Omental fat pad (tissue), 4 donors: ENCODE measurements around the gene TFPI. TPM values are rescaled to one million over a fixed set of nuclear protein-coding genes. Genes with fewer than 3 reads are reported as not detected.

Experiments used
- ATAC-seq: fragments of 150-250 bp; one replicate; pipeline ENCODE4 v1.9.1; 2016; ENCODE audit warnings: mild to moderate bottlenecking, moderate library complexity; ENCODE audit not compliant: low FRiP score
- DNase-seq: peaks from one replicate; pipeline ENCODE4 v3.0.0-alpha.2; 2019; ENCODE audit warnings: low spot score
- total RNA-seq, 4 donors: library from RNA; depleted of rRNA; stranded (reverse); fragments of >200 nt; gene quantifications; one replicate each; pipeline ENCODE4 v1.1.0, GENCODE V29; 2016
- TF ChIP-seq, protein P1 (sequence below), 3 donors: fragments of 450-650 bp; IDR thresholded peaks; one replicate each; pipeline ENCODE4 v1.5.1; 2016 to 2017; ENCODE audit warnings: antibody characterized with exemption in 3 of 3, mild to moderate bottlenecking in 3 of 3, moderate library complexity in 2 of 3

TFPI gene
- total RNA-seq, 4 donors from 2014 or later: 73.6 to 223 (median 83.3) TPM

DNA sequence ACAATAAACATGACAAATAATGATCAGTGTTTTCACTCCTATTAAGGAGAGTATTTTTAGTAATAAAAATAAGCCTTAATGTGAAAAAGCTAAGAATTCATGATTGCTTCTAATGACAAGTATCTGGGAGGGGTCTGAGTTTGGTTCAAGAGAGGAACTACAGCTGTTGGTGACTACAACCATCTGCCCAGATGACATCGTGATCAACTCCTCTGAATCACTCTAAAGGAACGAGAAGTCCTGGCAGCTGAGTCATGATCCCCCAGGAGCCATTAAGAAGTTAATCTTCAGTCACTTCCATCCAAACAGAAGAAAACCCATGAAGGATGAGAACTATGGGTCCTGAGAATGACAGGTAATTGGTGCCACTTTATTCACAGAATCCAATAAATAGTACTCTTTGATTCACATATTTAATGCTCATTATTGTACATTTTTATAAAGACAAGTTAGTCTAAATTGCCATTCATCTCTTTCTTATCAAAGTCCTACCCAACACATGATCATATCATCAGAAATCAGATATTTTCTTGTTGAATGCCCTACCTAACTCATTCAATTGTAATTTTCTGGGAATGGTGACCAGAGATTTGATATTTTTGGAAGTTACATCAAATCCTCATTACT is 6.8 kb downstream of the TFPI start:
- TF ChIP-seq, protein P1, sequence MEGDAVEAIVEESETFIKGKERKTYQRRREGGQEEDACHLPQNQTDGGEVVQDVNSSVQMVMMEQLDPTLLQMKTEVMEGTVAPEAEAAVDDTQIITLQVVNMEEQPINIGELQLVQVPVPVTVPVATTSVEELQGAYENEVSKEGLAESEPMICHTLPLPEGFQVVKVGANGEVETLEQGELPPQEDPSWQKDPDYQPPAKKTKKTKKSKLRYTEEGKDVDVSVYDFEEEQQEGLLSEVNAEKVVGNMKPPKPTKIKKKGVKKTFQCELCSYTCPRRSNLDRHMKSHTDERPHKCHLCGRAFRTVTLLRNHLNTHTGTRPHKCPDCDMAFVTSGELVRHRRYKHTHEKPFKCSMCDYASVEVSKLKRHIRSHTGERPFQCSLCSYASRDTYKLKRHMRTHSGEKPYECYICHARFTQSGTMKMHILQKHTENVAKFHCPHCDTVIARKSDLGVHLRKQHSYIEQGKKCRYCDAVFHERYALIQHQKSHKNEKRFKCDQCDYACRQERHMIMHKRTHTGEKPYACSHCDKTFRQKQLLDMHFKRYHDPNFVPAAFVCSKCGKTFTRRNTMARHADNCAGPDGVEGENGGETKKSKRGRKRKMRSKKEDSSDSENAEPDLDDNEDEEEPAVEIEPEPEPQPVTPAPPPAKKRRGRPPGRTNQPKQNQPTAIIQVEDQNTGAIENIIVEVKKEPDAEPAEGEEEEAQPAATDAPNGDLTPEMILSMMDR (IDR thresholded peaks at IDR 0.05): no peak
- ATAC-seq (peak; percentile 70), DNase-seq (no peak)

DNA sequence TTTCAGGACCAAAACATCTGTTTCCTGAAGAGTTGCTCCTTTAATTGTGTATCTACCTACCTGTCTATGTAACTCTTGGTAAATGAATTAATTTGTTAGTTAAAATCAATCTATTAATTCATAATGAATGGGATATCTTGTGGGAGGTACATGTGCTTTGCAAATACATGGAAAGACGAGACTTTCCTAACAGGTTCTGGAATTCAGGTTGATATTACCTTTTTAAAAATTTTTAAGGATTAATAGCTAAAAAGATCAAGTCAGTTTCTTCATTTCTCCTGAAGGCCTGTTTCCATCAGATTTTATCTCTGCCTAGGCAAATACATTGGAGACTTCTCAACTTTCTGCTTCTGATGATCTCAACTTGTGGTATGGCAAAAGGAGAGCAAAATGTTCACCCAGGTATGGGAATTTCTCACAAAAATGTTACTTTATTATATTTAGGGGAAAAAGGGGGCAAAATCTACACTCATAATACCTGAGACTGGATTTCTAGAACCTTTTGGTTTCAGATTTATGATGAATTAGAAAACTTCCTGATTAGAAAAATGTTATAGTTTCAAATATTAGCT is 7.4 kb downstream of the TFPI start:
- DNase-seq (no peak), ATAC-seq (no peak)
- TF ChIP-seq, protein P1 (IDR thresholded peaks at IDR 0.05): no peak

DNA sequence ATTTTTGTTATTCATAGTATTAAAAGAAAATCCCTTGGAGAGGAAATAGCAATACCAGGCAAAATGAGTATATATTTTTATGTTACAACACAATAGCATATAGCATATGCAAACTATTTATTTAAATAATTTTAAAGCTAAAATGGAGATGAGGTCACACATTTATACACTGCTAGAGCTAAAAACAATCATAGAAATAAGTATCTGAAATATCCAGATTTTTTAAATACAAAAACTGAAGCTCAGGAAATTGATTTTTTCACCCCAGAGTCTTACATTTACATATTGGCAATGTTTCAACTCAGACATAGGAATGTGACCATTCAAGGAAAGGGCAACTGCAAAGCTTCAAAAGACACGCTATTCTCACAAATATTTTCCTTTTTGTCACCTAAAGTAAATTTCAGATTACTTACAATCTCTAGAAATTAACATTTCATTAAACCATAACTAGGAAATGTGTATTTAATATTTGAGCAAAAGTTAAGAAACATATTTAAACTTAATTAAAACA is 8.9 kb downstream of the TFPI start:
- no peak for ATAC-seq
- TF ChIP-seq, protein P1 (IDR thresholded peaks at IDR 0.05): no peak
- DNase-seq: no peak

DNA sequence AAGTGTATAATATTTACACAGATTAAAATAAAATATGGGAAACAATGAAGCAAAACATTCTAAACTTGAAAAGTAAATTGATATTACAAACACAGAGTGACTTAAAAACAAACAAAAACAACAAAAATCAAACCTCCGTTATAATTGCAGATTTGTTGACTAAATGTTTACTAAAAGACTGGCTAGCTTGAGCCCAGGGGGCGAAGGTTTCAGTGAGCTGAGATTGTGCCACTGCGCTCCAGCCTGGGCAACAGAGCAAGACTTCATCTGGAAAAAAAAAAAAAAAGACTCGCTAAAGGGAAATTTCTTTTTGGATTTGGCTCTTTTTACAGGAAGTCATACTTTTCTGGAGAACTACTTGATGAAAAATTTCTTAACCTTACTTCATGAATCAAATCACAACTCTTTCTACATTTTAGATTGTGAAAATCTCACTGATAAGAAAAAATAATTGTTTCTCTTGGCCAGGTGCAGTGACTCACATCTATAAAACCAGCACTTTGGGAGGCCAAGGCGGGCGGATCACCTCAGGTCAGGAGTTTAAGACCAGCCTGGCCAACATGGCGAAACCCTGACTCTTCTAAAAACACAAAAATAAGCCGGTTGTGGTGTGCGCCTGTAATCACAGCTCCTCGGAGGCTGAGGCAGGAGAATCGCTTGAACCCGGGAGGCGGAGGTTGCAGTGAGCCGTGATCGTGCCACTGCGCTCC is 9.7 kb downstream of the TFPI start:
- TF ChIP-seq, protein P1 (IDR thresholded peaks at IDR 0.05): no peak

DNA sequence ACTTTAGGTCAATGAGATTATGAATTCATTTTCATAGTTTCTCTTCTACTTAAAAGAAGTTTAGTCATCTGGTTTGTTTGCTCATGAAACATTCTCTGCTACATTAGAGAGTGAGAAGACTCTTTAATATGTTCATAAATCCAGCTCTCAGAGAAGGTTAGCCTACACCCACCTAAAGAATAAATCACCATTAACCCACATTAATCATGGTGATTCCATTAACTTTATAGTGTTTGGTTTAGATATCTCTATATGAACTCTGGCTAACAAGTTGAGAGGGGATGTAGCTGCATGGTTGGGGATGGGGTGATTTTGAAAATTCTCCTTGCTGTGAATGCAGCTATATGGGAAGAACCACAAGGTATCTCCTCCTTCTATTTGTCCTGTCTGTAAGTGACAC is 10.7 kb downstream of the TFPI start:
- TF ChIP-seq, protein P1 (IDR thresholded peaks at IDR 0.05): no peak
- DNase-seq: no peak
- ATAC-seq: no peak

More for the DNA sequence above, 9.7 kb downstream of the TFPI start:
- ATAC-seq (no peak), DNase-seq (no peak)

DNA sequence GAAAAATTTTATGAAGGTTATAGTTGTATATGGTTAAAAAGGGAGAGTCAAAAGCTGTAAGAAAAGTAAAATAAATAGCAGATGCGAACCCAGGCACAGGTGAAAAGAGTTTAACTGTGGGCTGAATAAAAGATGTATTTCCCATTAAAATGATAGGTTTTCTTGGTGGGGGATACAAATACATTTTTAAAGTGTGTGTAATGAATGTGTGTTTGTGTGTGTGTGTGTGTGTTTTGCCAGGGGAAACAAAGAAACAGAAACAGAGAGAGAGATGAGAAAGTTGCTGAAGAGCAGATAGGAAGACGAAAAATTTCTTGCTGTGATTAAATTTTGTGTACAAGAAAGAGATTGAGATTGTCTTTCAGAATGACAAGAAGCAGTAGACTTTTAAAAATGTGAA is 12.1 kb downstream of the TFPI start:
- no peak for ATAC-seq
- TF ChIP-seq, protein P1 (IDR thresholded peaks at IDR 0.05): no peak
- DNase-seq: no peak
